Measurements from ENCODE around the gene ELAC2.

DNA sequence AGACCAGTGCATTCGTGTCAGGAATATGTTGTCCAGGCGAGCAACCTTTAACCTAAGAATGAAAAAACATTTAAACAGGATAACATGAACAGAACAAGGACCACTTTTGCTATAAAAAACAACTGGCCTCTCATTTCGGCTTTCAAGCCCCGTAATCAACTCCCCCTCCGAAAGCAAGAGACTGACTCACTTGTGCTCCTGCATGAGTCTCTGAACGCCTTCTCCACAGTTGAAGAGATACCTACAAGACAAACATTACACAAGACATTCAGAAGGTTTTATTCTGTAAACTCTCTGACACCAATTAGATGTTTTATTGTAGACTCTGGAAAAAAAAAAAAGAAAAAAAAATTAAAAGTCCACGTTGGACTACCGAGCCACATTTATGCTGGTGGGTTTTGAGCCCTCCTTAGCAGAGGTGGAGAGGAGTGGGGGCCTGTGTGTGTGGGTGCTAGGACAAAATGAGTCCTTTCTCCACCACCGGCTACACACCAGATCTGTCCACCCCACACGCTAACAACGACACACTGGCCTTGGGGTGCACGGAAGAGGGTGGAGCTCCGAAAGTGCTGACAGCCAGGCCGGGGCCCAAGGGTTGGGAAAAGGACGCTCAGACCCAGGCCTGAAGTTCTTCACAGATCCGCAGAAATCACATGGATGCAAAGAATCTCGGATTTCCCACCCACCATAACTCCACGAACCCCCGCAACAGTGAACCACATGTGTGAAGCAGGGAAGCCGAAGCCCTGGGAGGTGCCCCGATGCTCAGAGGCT lies 759 bp downstream of the ELAC2 start:
- TF ChIP-seq EZH2phosphoT487 (IDR thresholded peaks at IDR 0.05; ENCODE audit: borderline replicate concordance) (no peak), CTCF (conservative IDR thresholded peaks at IDR 0.05; ENCODE audit: low read length) (no peak)

All from Loucy (cell line).